Limb (tissue), 2 donors: ENCODE data around the gene TAF9B.
"Not testable (repeated sequence)": the region's sequence is repeated elsewhere in the genome, so short reads cannot be mapped to it uniquely, and the experiment has no call there.

Source experiments
- DNase-seq, 2 donors: peaks; one replicate each; pipeline ENCODE4 v3.0.0-alpha.2; 2016; ENCODE audit errors: extremely low spot score in 2 of 2

Gene TAF9B

GRCh38 chrX:78139160-78140123, at the start of gene TAF9B:
Gene TAF9B (minus strand): TSS chrX:78139650. CDS start chrX:78139611, 39 bp downstream.
- DNase-seq: peak; percentile 64 to 87

- DNase-seq: no peak
Measured at GRCh38 chrX:78182881-78183280, 43.4 kb upstream of the TAF9B start.

GRCh38 chrX:78181307-78181706, 41.9 kb upstream of the TAF9B start:
- DNase-seq: no peak

GRCh38 chrX:78168065-78168464, 28.6 kb upstream of the TAF9B start:
- DNase-seq: no peak

- DNase-seq: no peak
Measured at GRCh38 chrX:78165425-78165824, 26.0 kb upstream of the TAF9B start.

- not testable (repeated sequence) for DNase-seq
Measured at GRCh38 chrX:78163175-78163574, 23.7 kb upstream of the TAF9B start.

- DNase-seq: not testable (repeated sequence)
Measured at GRCh38 chrX:78160711-78161110, 21.3 kb upstream of the TAF9B start.

GRCh38 chrX:78157846-78158245, 18.4 kb upstream of the TAF9B start:
- not testable (repeated sequence) for DNase-seq

GRCh38 chrX:78157373-78157772, 17.9 kb upstream of the TAF9B start:
- DNase-seq: not testable (repeated sequence)

- not testable (repeated sequence) for DNase-seq
Measured at GRCh38 chrX:78147002-78147540, 7.6 kb upstream of the TAF9B start.

- DNase-seq: no peak
Measured at GRCh38 chrX:78140206-78140605, 756 bp upstream of the TAF9B start.

GRCh38 chrX:78133238-78133960, 6.1 kb downstream of the TAF9B start:
- DNase-seq: no peak

GRCh38 chrX:78131117-78131516, 8.3 kb downstream of the TAF9B start:
- no peak for DNase-seq

- no peak for DNase-seq
Measured at GRCh38 chrX:78130396-78130795, 9.1 kb downstream of the TAF9B start.

- DNase-seq: no peak
Measured at GRCh38 chrX:78129714-78130113, 9.7 kb downstream of the TAF9B start.

GRCh38 chrX:78125781-78126180, 13.7 kb downstream of the TAF9B start:
- not testable (repeated sequence) for DNase-seq

- no peak for DNase-seq
Measured at GRCh38 chrX:78125148-78125547, 14.3 kb downstream of the TAF9B start.

GRCh38 chrX:78124307-78124706, 15.1 kb downstream of the TAF9B start:
- DNase-seq: no peak

GRCh38 chrX:78123190-78123589, 16.3 kb downstream of the TAF9B start:
- DNase-seq: no peak

GRCh38 chrX:78119521-78120227, 19.8 kb downstream of the TAF9B start:
- DNase-seq: no peak

GRCh38 chrX:78118628-78119027, 20.8 kb downstream of the TAF9B start:
- DNase-seq: no peak
